Thoracic aorta (tissue), 2 donors: ENCODE measurements around the gene ZNHIT2. TPM values are rescaled to one million over a fixed set of nuclear protein-coding genes. Genes with fewer than 3 reads are reported as not detected.
A peak's percentile ranks its signal among the peaks of the same experiment; 100 is the strongest.

Experiments used
- ATAC-seq: fragments of 150-250 bp; one replicate; pipeline ENCODE4 v1.8.0; 2017; ENCODE audit warnings: low read depth; ENCODE audit not compliant: insufficient number of reproducible peaks, low FRiP score
- DNase-seq: peaks from one replicate; pipeline ENCODE4 v3.0.0-alpha.2; 2020; ENCODE audit warnings: low spot score
- H3K27ac ChIP-seq, 2 donors: fragments of 200-600 bp; sonication (generic); 1 replicate in 1 of 2; 2 replicates in 1 of 2; pipeline ENCODE4 v1.5.1; 2016; ENCODE audit warnings: mild to moderate bottlenecking in 2 of 2, moderate library complexity in 2 of 2
- H3K27me3 ChIP-seq: fragments of 200-600 bp; sonication (generic); replicated peaks from 2 replicates; pipeline ENCODE4 v1.6.0; 2016; ENCODE audit warnings: mild to moderate bottlenecking; ENCODE audit not compliant: insufficient read depth
- H3K36me3 ChIP-seq: fragments of 200-600 bp; sonication (generic); one replicate; pipeline ENCODE4 v1.5.1; 2016
- H3K4me1 ChIP-seq, 2 donors: fragments of 200-600 bp; sonication (generic); 1 replicate in 1 of 2; 2 replicates in 1 of 2; pipeline versions ENCODE4 v1.5.1 to v1.6.0; 2016; ENCODE audit warnings: low read depth in 2 of 2, mild to moderate bottlenecking in 1 of 2; ENCODE audit not compliant: control insufficient read depth in 1 of 2
- H3K4me3 ChIP-seq: fragments of 200-600 bp; sonication (generic); 2 replicates; pipeline ENCODE4 v1.5.1; 2016; ENCODE audit warnings: mild to moderate bottlenecking
- H3K9me3 ChIP-seq: fragments of 200-600 bp; sonication (generic); 2 replicates; pipeline ENCODE4 v1.5.1; 2016
- total RNA-seq, 2 donors: library from RNA; depleted of rRNA; stranded (reverse); fragments of >200 nt; gene quantifications; one replicate each; pipeline versions ENCODE4 v1.1.0 to v1.2.3, GENCODE V29; 2016
- TF ChIP-seq, protein P1 (sequence below): fragments of 200-600 bp; sonication (generic); IDR thresholded peaks from one replicate; pipeline ENCODE4 v1.5.1; 2019; ENCODE audit warnings: antibody characterized with exemption

ZNHIT2 gene
- total RNA-seq, 2 donors from 2014 or later: 10.0 to 13.8 TPM

DNA sequence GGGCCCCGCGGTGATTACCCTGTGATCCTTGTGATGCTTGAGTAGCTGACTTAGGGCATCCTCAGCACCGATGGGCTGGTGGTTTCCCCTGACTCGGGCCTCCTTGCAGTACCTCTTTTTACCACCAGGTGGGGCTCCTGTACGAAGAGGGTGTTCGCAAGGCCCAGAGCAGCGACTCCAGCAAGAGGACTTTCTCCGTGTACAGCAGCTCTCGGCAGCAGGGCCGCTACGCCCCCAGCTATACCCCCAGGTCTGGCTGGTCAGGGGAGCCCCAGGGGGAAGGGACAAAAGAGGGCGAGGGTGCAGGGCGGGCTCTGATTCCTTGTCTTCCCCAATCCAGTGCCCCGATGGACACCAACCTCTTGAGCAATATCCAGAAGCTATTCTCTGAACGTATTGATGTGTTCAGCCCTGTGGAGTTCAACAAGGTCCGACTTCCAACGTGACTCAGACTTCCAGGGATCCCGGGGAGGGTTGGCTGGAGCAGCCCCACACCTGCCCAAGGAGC, 7.1 kb downstream of the ZNHIT2 start:
- Histone ChIP-seq H3K4me3 (peak overlapping the region; percentile 24), H3K27ac (peak overlapping the region in 1 of 2 donors; percentile 37), H3K9me3 (no peaks in the 10 kb centered on the region), H3K36me3 (peaks cover 25% of the 10 kb centered on the region), H3K27me3 (no peaks in the 10 kb centered on the region), H3K4me1 (peaks cover 17 to 32% of the 10 kb centered on the region in 2 donors)
- DNase-seq: peak; percentile 65
- TF ChIP-seq, protein P1, sequence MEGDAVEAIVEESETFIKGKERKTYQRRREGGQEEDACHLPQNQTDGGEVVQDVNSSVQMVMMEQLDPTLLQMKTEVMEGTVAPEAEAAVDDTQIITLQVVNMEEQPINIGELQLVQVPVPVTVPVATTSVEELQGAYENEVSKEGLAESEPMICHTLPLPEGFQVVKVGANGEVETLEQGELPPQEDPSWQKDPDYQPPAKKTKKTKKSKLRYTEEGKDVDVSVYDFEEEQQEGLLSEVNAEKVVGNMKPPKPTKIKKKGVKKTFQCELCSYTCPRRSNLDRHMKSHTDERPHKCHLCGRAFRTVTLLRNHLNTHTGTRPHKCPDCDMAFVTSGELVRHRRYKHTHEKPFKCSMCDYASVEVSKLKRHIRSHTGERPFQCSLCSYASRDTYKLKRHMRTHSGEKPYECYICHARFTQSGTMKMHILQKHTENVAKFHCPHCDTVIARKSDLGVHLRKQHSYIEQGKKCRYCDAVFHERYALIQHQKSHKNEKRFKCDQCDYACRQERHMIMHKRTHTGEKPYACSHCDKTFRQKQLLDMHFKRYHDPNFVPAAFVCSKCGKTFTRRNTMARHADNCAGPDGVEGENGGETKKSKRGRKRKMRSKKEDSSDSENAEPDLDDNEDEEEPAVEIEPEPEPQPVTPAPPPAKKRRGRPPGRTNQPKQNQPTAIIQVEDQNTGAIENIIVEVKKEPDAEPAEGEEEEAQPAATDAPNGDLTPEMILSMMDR: peak; percentile 100
- peak; percentile 47 for ATAC-seq

DNA sequence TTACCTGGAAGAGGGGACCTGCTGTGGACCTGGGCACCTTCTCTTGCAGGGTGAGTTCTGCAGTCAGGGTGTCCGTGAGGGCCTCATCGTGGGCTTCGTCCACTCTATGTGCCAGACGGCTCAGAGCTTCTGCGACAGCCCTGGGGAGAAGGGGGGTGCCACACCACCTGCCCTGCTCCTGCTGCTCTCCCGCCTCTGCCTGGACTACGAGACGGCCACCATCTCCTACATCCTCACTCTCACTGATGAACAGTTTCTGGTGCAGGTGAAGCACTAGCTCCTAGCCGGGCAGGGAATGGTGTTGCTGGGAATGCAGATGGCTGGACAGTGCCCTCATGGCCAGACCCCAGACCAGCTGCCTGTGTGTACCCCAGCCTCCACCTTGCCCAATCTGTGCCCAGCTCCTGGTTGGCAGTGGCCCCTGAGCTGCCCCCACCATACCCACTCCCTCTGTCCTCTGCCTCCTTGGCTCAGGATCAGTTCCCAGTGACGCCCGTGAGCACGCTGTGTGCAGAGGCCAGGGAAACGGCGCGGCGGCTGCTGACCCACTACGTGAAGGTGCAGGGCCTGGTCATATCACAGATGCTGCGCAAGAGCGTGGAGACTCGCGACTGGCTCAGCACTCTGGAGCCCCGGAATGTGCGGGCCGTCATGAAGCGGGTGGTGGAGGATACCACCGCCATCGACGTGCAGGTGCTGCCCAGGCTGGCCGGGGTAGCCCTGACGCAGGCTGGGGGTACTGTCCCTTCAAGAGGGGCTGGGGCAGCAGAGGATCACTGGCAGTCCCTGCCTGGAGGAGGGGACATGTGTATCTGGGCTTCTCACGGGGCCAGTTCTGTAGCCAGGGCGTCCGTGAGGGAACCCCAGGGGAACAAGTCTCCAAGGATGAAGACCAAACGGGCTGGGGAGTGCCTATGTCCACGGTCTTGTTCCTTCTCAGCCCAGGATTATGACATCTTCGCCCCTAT, 8.0 kb downstream of the ZNHIT2 start:
- H3K36me3 ChIP-seq: peaks cover 25% of the 10 kb centered on the region
- H3K27ac ChIP-seq: no peak overlapping the region
- no peaks in the 10 kb centered on the region for H3K9me3 ChIP-seq
- ATAC-seq: no peak
- H3K27me3 ChIP-seq: no peaks in the 10 kb centered on the region
- no peak for DNase-seq
- TF ChIP-seq, protein P1: no peak
- H3K4me1 ChIP-seq: peaks cover 17 to 32% of the 10 kb centered on the region in 2 donors
- H3K4me3 ChIP-seq: no peak overlapping the region

DNA sequence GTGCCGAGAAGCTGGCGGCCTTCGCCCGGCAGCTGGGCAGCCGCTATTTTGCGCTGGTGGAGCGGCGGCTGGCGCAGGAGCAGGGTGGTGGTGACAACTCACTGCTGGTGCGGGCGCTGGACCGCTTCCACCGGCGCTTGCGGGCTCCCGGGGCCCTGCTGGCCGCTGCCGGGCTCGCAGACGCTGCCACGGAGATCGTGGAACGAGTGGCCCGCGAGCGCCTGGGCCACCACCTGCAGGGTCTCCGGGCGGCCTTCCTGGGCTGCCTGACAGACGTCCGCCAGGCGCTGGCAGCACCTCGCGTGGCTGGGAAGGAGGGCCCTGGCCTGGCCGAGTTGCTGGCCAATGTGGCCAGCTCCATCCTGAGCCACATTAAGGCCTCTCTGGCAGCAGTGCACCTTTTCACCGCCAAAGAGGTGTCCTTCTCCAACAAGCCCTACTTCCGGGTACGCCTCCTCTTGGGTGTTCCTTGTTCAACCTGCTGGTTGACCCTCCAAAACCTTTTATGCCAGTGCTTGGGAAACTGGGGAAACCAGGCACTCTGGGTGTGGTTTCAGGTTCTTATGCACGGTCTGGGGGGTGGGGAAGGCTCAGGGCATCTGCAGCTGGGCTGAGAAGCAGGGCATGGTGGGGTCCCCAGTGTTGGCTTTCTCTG, 8.9 kb downstream of the ZNHIT2 start:
- DNase-seq: no peak
- Histone ChIP-seq H3K4me1 (peaks cover 17 to 31% of the 10 kb centered on the region in 2 donors), H3K4me3 (no peak overlapping the region), H3K36me3 (peaks cover 25% of the 10 kb centered on the region), H3K27me3 (no peaks in the 10 kb centered on the region), H3K9me3 (no peaks in the 10 kb centered on the region), H3K27ac (no peak overlapping the region)
- no peak for ATAC-seq
- TF ChIP-seq, protein P1: no peak

DNA sequence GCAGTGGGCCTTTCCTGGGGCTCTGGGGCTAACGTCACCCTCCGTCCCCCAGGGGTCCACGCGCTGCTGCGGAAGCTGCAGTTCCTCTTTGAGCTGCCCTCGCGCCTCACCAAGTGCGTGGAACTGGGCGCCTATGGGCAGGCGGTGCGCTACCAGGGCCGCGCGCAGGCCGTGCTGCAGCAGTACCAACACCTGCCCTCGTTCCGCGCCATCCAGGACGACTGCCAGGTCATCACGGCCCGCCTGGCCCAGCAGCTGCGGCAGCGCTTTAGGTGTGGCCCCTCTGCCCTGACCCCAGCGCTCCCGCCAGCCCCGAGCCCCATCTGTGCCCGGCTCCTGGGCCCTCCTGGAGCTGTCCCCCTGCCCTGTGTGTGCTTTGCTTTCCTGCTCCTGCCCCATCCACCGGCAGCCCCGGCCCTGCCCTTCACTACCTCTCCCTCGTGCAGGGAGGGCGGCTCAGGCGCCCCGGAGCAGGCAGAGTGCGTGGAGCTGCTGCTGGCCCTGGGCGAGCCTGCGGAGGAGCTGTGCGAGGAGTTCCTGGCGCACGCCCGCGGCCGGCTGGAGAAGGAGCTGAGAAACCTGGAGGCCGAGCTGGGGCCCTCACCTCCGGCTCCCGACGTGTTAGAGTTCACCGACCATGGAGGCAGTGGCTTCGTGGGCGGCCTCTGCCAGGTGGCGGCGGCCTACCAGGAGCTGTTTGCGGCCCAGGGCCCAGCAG, 9.6 kb downstream of the ZNHIT2 start:
- Histone ChIP-seq H3K4me3 (no peak overlapping the region), H3K27me3 (no peaks in the 10 kb centered on the region), H3K36me3 (peaks cover 25% of the 10 kb centered on the region), H3K4me1 (peaks cover 12 to 27% of the 10 kb centered on the region in 2 donors), H3K27ac (no peak overlapping the region), H3K9me3 (no peaks in the 10 kb centered on the region)
- TF ChIP-seq, protein P1: no peak
- ATAC-seq: no peak
- DNase-seq: no peak
